ENCODE data around the gene KREMEN1. TPM values are rescaled to one million over a fixed set of nuclear protein-coding genes. Genes with fewer than 3 reads are reported as not detected.

Gene KREMEN1
- total RNA-seq, 1 donor from 2014 or later = 0.20 TPM

DNA sequence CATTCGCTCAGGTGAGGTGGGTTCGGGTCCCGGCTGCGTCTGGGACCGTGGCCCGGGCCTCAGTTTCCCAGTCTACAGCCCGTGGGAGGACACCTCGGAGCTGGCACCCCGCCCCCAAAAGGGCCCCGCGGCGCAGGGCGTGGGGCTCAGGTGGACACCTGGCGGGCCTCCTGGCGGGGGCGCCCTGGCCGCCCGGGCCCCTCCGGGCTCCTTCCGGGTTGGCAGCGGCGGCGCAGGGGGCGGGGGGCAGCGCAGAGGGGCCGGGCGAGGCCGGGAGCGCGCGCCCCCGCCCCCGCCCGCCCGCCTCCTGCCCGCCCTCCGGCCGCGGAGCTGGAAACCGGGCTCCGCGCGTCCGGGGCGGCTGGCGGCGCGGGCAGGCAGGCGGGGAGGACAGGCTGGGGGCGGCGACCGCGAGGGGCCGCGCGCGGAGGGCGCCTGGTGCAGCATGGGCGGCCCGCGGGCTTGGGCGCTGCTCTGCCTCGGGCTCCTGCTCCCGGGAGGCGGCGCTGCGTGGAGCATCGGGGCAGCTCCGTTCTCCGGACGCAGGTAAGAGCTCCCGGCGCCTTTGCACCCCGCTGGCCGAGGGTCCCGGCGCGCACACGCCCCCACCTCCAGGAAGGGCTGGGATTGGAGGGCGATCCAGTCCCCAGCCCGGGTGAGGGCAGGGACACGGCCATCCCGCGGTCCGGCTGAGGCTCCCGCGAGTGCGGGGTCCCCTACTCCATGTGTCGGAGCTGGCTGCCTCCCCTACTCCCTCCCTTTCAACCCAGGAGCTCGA is 132.9 kb downstream of the KREMEN1 start, which contains the start of gene EMID1:
Gene EMID1, plus strand, starts transcription at position 303 of the 778 bp plus-strand sequence. Its CDS starts 143 bp downstream, at position 446.
- DNase-seq (ENCODE audit: low read depth in 2 of 2) = peak in 1 of 2 donors; percentile 62

DNA sequence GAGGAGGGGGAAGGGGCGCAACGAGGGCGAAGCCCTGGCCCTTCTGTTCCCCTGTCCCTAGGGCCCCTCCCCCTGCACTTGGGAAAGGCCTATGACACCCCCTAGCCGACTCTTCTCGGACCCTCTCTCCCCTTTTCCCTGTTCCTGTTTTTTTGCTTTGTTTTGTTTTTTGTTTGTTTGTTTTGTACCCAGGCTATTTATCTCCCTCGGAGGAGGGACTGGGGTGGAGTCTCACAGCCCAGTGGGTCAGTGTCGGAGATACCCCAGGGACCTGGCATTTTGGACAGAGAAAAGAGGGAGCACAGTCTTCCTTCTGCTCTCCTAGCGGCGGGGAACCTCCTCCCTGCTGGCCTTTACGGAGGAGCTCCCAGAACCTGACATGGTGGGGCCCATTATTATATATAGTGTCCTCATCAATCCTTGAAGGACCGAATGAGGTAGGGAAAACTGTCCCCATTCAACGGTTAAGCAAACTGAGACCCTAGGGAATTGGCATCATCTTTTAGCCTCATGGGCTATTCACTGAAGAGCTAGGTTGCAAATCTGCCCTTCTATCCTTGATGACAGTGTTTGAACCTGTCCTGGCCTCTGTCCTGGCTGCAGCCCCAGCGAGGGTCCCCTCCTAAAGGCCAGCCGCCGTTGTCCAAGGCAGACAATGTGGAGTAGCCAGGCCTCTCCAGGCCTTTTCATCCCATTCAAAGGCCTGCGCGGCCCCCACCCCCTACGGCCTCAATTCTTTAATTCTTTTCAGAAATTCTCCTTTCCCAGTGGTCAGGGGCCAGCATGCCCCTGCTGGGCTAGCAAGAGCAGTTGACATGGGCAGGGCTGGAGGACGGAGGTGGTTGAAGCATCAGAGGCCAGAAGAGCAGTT is 133.8 kb downstream of the KREMEN1 start:
- no peak for DNase-seq (ENCODE audit: low read depth in 2 of 2)

DNA sequence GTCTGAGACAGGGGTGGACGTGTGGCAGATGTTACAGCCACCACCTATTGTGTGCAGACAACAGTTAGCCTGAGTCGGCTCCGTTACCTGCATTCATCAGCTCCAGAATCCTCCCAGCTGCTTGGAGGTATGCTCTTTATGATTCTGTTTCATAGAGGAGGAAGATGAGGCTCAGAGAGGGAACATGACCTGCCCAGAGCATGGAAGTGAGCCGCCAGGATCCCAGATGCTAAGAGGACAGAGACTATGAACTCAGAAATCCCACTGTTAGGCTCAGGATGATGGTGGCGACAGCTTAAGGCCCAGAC is 134.4 kb downstream of the KREMEN1 start:
- no peak for DNase-seq (ENCODE audit: low read depth in 2 of 2)

DNA sequence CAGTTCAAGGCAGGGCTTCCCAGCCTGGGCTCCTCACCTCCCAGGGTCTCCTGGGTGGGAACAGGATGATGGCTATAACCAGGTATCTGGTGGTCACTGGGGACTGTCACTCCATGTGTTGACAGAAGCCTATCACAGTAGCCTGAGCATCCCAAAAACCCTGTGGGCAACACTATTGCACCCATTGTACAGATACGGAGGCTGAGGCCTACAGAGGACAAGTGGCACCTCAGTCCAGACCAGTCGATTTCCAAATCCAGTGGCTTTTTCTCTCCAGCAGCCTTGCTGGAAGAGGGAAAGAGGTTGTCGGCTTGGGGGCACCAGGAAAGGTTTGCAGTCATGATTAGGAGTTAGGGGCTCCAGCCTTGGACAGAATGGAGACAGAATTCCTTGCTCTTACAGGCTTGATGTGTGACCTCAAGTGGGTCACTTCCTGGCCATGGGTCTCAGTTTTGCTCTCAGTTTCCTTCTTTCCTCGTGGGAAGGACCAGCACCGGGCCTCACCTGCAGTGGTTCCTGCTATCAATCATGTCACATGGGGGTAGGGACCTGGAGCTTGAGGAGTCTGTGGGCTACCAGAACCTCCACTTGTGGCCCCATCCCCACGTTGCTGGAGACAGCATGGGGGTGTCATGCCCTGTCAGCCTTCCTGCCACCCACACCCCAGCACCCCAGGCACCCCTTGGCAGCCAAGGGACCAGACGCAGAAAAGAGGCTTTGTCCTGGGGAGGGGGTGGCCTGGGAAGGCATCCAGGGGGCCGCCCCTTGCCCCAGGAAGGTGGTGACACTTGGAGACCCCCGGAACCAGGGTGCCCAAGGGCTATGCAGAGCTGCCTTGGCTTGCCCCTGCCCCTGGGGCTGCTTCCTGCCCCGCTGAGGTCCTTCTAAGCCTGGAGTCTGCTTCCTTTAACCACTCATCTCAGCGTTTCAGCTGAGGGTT is 135.0 kb downstream of the KREMEN1 start:
- DNase-seq (ENCODE audit: low read depth in 2 of 2) = no peak

DNA sequence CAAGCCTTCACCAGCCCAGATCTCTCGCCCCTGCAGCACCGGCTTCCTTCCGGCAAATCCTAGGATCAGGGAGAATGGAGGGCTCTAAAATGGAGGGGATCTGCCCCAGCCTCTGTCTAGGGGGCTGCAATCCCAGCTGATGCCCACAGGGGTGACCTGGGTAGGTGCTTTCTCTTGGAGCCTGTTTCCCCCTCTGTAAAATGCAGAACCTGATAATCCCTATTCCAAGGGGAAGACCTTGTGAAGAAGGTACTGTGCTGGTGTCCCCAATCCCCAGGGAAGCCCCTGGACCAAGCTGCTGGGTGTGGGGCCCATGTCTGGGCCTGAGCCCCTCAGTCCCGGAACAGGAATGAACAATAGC is 135.6 kb downstream of the KREMEN1 start:
- DNase-seq (ENCODE audit: low read depth in 2 of 2) = no peak

DNA sequence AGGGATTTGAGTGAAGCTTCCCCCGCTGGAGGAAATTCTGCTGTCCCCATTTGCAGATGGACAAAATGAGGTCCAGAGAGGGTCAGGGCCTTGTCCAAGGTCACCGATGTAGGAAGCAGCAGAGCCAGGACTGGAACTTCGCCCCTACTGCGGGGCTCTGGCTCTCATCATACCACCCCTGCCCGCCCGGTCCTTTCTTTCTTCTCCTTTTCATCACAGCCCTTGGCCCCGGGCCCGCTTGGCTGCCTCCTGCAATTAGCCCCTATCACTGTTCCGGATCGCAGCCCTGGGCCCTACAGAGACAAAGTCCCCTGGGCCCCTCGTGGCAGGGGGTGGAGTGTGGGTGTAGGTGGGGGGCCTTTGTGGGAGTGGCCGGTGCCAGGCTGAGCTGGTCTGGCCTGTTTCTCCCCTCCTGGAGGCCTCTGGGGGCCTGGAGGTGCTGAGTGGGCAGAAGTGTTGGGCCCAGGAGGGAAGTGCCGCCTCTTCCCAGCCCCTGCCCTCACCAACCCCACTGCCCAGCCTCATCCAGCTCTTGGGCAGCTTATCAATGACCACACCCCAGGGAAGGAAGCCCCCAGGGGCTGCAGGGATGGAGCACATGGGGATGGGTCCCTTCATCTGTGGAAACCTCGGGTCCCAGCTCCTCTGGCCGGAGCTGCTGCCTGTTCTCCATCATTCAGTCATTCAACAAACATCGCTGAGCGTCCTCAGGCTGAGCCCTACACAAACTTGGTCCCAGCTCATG is 136.2 kb downstream of the KREMEN1 start:
- DNase-seq (ENCODE audit: low read depth in 2 of 2) = no peak

DNA sequence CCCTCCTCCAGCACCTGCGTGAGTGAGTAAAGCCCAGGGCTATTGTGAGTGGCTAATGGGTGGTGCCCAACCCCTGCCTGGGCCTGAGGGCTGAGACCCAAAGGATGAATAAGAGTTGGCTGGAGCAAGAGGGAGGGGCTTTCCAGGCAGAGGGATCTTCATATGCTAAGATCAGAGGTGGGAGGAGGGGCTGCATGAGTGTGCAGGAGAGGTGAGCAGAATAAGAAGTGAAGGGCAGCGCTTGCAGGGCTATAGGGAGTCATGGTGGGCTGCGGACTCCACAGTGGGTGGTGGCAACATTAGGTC is 136.7 kb downstream of the KREMEN1 start:
- DNase-seq (ENCODE audit: low read depth in 2 of 2) = no peak

DNA sequence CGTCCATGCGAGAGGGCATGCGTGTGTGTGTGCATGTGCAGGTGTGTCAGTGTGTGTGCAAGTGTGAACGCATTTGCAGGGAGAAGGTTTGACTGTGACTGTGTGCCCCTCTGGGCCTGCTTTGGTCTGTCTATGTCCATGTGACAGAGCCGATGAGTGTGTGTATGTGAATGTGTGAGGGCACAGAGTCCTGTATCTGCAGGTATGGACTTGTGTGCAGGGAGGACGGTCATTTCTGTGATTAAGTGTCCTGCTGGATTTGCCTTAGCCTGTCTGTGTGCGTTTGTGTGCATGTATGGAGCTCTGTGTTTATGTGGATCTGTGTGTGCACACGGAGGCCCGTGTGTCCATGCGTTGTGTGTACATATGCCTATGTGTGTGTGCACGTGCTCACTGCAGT is 138.2 kb downstream of the KREMEN1 start:
- no peak for DNase-seq (ENCODE audit: low read depth in 2 of 2)

DNA sequence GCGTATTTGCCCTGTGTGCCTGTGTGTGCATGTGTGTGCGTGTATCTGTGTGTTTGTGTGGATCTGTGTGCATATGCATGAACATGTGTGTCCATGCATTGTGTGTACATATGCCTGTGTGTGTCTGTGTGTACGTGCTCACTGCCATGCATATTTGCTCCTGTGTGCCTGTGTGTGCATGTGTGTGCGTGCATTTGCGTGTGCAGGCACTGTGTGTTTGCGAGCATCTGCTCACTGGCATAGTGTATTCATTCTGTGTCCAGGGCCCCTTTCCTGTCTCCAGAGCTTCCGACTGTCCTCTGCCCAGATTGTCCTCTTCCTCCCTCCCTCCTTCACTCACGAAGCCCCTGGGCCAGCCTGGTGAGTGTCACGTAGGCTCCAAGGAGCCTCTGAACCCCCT is 138.6 kb downstream of the KREMEN1 start:
- DNase-seq (ENCODE audit: low read depth in 2 of 2) = no peak

DNA sequence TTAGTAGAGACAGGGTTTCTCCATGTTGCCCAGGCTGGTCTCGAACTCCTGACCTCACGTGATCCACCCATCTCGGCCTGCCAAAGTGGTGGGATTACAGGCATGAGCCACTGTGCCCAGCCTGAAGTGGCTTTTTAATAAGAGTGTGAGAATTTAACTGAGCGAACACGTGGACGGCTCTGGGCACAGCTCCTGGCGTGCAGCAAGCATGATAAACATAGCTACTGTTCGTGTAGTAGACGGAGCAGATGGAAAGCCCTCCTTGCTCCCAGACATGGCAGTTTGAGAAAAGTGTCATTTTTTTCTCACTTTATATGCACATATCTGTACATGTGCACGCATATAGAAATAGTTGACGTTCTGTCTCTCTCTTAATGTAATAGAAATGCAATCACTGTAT is 139.9 kb downstream of the KREMEN1 start:
- no peak for DNase-seq (ENCODE audit: low read depth in 2 of 2)

DNA sequence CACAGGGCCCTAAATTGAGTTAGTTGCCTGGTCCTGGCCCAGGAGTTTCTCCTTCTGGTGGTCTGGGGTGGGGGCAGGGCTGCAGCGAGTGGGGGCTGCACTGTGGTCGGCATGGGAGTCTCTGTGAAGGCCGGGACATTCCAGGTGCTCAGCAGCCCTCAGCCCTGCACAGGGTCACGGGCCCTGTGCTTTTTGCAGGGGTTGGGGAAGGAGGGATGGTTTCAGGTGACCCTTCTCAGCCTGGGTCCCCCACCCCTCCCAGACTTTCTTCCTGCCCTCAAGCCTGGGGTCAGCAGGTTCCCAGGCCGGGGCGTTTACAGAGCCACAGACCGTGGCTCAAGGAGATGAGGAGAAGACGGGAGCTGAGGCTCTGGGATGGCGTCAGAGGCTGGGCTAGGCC is 140.7 kb downstream of the KREMEN1 start:
- DNase-seq (ENCODE audit: low read depth in 2 of 2) = no peak

DNA sequence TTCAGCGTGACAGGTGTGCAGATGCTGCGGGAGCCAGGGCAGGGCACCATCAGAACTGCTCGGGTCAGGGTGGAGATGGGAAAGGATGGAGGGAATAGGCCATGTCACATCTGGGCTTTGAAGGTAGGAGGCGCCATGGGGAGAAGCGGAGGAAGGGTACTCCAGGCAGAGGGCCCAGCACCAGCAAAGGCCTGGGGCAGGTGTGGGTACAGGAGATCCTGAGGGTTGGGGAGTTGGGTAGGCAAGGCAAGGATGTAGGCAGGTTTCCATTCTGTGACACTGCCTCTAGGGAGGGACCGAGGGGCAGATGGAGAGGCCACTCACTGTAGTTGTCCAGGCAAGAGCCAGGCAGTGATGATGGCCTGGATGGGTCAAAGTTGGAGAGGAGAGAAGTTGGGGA is 141.4 kb downstream of the KREMEN1 start:
- no peak for DNase-seq (ENCODE audit: low read depth in 2 of 2)

DNA sequence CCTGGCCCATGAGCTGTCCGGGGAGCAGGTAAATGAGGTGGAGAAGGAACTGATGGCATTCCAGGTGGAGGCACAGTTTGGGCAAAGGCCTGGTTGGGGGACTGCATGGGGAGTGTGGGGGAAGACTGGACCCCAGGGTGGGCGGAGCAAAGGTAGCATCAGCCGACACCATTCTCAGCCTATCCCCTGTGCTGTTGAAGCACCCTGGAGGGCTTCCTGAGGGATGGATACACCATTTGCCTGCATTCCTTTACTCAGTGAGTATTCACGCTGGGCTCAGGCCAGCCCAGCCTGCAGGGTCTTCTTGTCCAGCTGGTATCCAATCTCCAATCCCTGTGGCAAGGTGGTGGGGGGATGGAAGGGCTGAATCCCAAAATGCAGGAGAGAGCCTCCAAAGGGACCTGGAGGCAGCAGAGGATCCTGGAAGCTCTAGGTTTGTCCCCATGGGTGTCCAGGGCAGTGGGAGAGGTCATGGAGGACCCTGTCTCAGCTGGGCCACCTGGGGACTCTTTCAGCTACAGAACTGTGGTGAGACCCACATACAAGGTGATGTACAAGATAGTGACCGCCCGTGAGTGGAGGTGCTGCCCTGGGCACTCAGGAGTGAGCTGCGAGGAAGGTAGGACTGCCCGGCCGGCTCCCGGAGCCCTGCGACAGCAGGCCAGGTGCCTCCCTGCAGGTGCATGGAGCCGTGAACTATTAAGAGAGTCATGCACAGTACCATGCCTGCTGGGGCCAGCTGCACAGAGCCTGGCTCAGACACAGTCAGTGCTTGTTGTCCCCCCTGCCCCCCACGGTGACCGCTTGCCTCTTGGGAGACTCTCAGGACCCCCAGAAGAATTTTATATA is 142.4 kb downstream of the KREMEN1 start:
- DNase-seq (ENCODE audit: low read depth in 2 of 2) = no peak

DNA sequence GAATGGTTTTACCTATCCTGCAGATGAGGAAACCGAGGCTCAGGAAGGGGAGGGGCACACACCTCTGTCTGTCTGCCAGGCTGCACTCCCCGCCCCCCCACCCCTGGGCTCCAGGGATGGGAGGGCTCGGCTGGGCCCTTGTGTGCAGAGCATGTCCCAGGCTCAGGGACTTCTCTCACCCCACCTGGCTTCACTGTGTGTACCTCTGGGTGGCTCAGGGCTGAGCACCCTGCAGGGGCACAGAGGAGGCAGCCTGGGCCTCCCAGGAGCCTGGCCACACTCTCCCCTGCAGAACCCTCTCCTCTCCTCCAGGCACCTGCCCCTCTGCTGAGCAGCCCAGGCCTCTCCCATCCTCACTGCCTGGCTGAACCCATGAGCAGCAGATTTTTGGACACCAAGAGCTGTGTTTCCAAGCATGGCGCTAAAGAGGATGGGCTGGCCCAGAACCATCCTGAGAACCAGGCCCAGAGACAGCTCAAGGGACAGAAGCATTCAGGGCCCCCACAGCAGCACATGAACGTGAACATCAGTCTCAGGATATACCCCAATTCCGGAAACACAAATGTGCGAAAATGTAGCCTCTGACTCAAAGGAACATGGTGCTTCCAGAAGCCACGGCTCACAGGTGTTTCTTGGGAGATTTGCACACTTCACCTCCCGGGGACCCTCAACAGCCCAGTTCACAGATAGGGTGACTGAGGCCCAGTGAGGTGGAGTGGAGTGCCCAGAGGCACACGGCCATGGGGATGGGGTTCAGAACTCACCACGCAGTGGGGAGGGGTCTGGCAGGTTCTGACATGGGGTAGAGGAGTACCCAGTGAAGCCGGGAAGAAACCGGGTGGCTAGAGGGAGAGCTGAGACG is 143.4 kb downstream of the KREMEN1 start:
- no peak for DNase-seq (ENCODE audit: low read depth in 2 of 2)

DNA sequence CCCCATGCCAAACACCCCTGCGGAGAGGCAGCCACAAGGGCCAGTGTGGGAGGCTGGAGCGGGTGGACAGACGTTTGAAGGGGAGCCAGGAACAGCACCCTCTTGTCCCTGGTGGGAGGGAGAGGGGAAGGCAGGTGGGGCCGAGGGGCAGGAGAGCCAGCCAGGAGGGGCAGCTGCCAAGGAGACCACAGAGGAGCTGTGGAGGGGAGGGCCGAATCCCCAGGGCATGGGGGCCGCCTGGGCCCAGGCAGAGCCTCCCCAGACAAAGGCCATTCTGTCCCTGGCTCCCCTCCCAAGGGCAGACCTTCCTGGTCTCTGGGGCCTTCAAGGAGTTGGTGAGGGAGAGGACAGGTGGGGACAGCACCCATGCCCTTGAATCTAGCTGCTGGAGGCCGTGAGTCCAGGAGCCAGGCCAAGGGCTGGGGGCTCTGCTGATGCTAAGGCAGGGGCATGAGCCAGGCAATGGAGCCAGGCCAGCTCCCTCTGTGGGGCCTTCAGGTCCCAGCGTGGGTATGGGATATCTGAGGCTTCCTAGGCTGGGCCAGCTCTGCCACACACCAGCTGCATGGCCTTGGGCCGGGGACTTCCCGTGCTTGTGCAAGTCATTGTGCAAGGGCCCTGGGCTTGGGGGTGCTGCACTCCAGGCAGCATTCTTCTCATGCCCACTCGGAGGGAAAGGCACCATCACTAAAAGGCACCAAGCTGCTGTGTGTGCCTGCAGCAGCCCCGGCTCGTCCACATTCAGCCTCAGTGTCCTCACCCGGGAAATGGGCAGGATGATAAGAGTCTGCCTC is 144.2 kb downstream of the KREMEN1 start:
- no peak for DNase-seq (ENCODE audit: low read depth in 2 of 2)

Measured in lung microvascular endothelial cell (primary cell).